Glutamatergic neuron (in vitro differentiated cells): ENCODE measurements around the gene GALNT11. TPM values are rescaled to one million over a fixed set of nuclear protein-coding genes. Genes with fewer than 3 reads are reported as not detected.
"Not testable (repeated sequence)": the region's sequence is repeated elsewhere in the genome, so short reads cannot be mapped to it uniquely, and the experiment has no call there.

Experiments
- DNase-seq: peaks from one replicate; pipeline ENCODE4 v3.0.0; 2022
- H3K27ac Mint-ChIP-seq: one replicate; pipeline ENCODE4 v1.8.0; 2020; ENCODE audit warnings: mild to moderate bottlenecking, mixed read lengths, inconsistent platforms; ENCODE audit not compliant: unreplicated experiment
- H3K27me3 Mint-ChIP-seq: one replicate; pipeline ENCODE4 v1.8.0; 2020; ENCODE audit warnings: mild to moderate bottlenecking, moderate library complexity, mixed read lengths, inconsistent platforms; ENCODE audit not compliant: unreplicated experiment
- H3K36me3 Mint-ChIP-seq: one replicate; pipeline ENCODE4 v1.8.0; 2020; ENCODE audit warnings: mild to moderate bottlenecking, mixed read lengths, inconsistent platforms; ENCODE audit not compliant: unreplicated experiment
- H3K4me1 Mint-ChIP-seq: one replicate; pipeline ENCODE4 v1.8.0; 2020; ENCODE audit warnings: mild to moderate bottlenecking, low read depth, mixed read lengths, inconsistent platforms; ENCODE audit not compliant: unreplicated experiment
- H3K4me3 Mint-ChIP-seq: one replicate; pipeline ENCODE4 v1.8.0; 2020; ENCODE audit warnings: mild to moderate bottlenecking, mixed read lengths, inconsistent platforms; ENCODE audit not compliant: unreplicated experiment
- H3K9me3 Mint-ChIP-seq: one replicate; pipeline ENCODE4 v1.8.0; 2020; ENCODE audit warnings: mild to moderate bottlenecking, moderate library complexity, mixed read lengths, inconsistent platforms; ENCODE audit not compliant: unreplicated experiment
- total RNA-seq: library from RNA; stranded (reverse); fragmentation: NEBNext Ultra II Directional; extraction: Animal tissue kit (Norgen Biotek cat#: 25700); gene quantifications from one replicate; pipeline ENCODE4 v1.2.1, GENCODE V29; 2021; ENCODE audit not compliant: unreplicated experiment
- TF ChIP-seq, protein P1 (sequence below): fragments of 200-600 bp; sonication (generic); IDR thresholded peaks from one replicate; pipeline ENCODE4 v1.5.0; 2021; ENCODE audit not compliant: partially characterized antibody, unreplicated experiment

GALNT11 gene
- total RNA-seq, 1 donor from 2014 or later: 32.7 TPM

DNA sequence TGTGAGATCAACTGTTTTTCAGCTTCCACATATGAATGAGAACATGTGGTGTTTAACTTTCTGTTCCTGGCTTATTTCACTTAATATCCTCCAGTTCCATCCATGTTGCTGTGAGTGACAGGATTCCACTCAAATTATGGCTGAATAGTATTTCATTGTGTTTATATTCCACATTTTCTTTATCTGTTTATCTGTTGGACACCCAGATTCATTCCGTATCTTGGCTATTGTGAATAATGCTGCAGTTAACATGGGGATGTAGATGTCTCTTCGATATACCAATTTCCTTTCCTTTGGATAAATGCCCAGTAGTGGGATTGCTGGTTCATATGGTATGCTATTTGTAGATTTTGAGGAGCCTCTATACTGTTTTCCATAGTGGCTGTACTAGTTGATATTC lies 47.9 kb downstream of the GALNT11 start:
- H3K27ac Mint-ChIP-seq: no peak overlapping the region
- H3K27me3 Mint-ChIP-seq: no peaks in the 10 kb centered on the region
- no peaks in the 10 kb centered on the region for H3K4me1 Mint-ChIP-seq
- TF ChIP-seq, protein P1, sequence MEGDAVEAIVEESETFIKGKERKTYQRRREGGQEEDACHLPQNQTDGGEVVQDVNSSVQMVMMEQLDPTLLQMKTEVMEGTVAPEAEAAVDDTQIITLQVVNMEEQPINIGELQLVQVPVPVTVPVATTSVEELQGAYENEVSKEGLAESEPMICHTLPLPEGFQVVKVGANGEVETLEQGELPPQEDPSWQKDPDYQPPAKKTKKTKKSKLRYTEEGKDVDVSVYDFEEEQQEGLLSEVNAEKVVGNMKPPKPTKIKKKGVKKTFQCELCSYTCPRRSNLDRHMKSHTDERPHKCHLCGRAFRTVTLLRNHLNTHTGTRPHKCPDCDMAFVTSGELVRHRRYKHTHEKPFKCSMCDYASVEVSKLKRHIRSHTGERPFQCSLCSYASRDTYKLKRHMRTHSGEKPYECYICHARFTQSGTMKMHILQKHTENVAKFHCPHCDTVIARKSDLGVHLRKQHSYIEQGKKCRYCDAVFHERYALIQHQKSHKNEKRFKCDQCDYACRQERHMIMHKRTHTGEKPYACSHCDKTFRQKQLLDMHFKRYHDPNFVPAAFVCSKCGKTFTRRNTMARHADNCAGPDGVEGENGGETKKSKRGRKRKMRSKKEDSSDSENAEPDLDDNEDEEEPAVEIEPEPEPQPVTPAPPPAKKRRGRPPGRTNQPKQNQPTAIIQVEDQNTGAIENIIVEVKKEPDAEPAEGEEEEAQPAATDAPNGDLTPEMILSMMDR: no peak
- peaks cover 7% of the 10 kb centered on the region for H3K36me3 Mint-ChIP-seq
- DNase-seq: no peak
- no peak overlapping the region for H3K4me3 Mint-ChIP-seq
- H3K9me3 Mint-ChIP-seq: no peaks in the 10 kb centered on the region

- Mint-ChIP-seq H3K27ac (no peak overlapping the region), H3K4me1 (no peaks in the 10 kb centered on the region), H3K9me3 (no peaks in the 10 kb centered on the region), H3K27me3 (no peaks in the 10 kb centered on the region), H3K4me3 (no peak overlapping the region), H3K36me3 (peaks cover 7% of the 10 kb centered on the region)
- TF ChIP-seq, protein P1: no peak
- no peak for DNase-seq
Measured at GRCh38 chr7:152074673-152075072, 49.2 kb downstream of the GALNT11 start.

GRCh38 chr7:152075379-152075778 lies 49.9 kb downstream of the GALNT11 start:
- H3K4me3 Mint-ChIP-seq, H3K36me3 Mint-ChIP-seq, DNase-seq, H3K27me3 Mint-ChIP-seq, H3K4me1 Mint-ChIP-seq, H3K27ac Mint-ChIP-seq, H3K9me3 Mint-ChIP-seq: not testable (repeated sequence)

- Mint-ChIP-seq H3K9me3 (no peaks in the 10 kb centered on the region), H3K27ac (no peak overlapping the region), H3K27me3 (no peaks in the 10 kb centered on the region), H3K4me3 (no peak overlapping the region), H3K4me1 (no peaks in the 10 kb centered on the region), H3K36me3 (no peaks in the 10 kb centered on the region)
- TF ChIP-seq, protein P1: peak; percentile 82
- DNase-seq: peak; percentile 38
Measured at GRCh38 chr7:152076324-152076821, 50.9 kb downstream of the GALNT11 start.

DNA sequence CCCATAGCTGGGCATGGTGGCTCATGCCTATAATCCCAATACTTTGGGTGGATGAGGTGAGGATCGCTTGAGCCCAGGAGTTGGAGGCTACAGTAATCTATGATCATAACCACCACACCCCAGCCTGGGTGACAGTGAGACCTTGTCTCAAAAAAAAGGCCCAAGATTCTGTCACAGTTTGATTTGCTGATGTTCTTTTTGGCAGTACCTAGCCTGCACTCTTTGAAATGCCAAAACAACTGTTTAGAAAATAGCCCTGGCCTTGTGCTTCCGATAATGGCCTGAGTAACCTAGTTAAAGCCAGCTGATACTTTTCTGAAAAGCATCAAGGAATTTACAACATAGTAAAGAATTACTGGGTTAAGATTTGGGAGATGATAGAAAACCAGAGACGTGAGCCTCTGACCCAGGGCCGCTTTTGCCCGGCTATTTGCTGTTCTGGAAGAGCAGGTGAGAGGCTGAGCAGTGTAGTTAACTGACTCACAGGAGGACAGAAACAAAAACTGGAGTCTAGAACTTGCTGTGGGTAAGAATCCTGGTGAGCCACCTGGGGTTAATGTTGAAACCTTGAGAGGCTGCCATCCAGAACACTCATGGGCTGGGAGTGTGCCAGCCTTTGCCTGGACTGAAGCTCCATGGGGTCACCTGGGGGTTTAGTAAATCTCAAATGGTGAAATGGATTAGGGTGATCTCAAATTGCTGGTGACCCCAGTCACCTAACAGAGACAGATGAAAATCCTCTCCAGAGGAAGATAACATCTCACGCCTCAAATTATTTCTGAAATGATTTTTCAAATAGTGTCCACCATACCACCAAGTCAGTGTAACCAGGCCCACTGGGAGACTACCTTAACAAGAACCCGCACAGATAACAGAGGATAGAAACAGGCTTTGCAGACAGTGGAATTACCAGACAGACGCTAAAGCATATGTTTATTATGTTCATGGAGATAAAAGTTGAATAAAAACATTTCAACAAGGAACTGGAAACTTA lies 51.8 kb downstream of the GALNT11 start:
- Mint-ChIP-seq H3K27me3 (no peaks in the 10 kb centered on the region), H3K27ac (no peak overlapping the region), H3K36me3 (no peaks in the 10 kb centered on the region), H3K4me3 (no peak overlapping the region), H3K4me1 (no peaks in the 10 kb centered on the region), H3K9me3 (no peaks in the 10 kb centered on the region)
- TF ChIP-seq, protein P1: no peak
- no peak for DNase-seq
